Stimulated activated CD8-positive, alpha-beta memory T cell treated with anti-CD3 and anti-CD28 coated beads, Interleukin-12 subunit alpha, Interleukin-12 subunit beta, amount 100 ng/mL, for 1 hour (primary cell): ENCODE measurements around the gene RAB40C.

Source experiments
- DNase-seq: peaks from one replicate; pipeline ENCODE4 v3.0.0-alpha.2; 2020; ENCODE audit warnings: low read depth

RAB40C gene

GRCh38 chr16:633336-634050, 43.6 kb downstream of the RAB40C start:
- DNase-seq = no peak

GRCh38 chr16:634051-634670, 44.3 kb downstream of the RAB40C start:
- no peak for DNase-seq

GRCh38 chr16:634996-635395, 45.1 kb downstream of the RAB40C start:
- DNase-seq = no peak

- DNase-seq = no peak
Observed at GRCh38 chr16:635573-636205, 45.8 kb downstream of the RAB40C start.

GRCh38 chr16:636206-637080, 46.6 kb downstream of the RAB40C start, which contains the start of gene METTL26:
Gene METTL26, minus strand, starts transcription at chr16:636305. Its CDS starts 15 bp downstream, at chr16:636290.
- peak; percentile 86 for DNase-seq

- peak; percentile 77 for DNase-seq
Observed at GRCh38 chr16:637081-638018, 47.5 kb downstream of the RAB40C start.

- no peak for DNase-seq
Observed at GRCh38 chr16:638034-638543, 48.2 kb downstream of the RAB40C start.

GRCh38 chr16:638836-639235, 49.0 kb downstream of the RAB40C start:
- DNase-seq = no peak

- DNase-seq = no peak
Observed at GRCh38 chr16:640614-641013, 50.7 kb downstream of the RAB40C start.

GRCh38 chr16:641326-642188, 51.7 kb downstream of the RAB40C start, which contains the start of gene MCRIP2:
Gene MCRIP2, plus strand, starts transcription at chr16:641828. Its CDS starts 164 bp downstream, at chr16:641992.
- peak; percentile 38 for DNase-seq

- no peak for DNase-seq
Observed at GRCh38 chr16:642189-643049, 52.6 kb downstream of the RAB40C start.

GRCh38 chr16:643050-643368, 53.1 kb downstream of the RAB40C start:
- DNase-seq = no peak

GRCh38 chr16:644556-644955, 54.7 kb downstream of the RAB40C start:
- no peak for DNase-seq

GRCh38 chr16:645852-646678, 56.2 kb downstream of the RAB40C start:
- no peak for DNase-seq

GRCh38 chr16:646679-647172, 56.9 kb downstream of the RAB40C start:
- no peak for DNase-seq

GRCh38 chr16:647173-647902, 57.5 kb downstream of the RAB40C start:
- no peak for DNase-seq
